ENCODE measurements around the gene HOATZ.

The HOATZ gene

GRCh38 chr11:111571829-111572501 is 57.4 kb downstream of the HOATZ start:
- no peak overlapping the region for H3K27ac ChIP-seq (ENCODE audit: low read depth, low read length)
- no peaks in the 10 kb centered on the region for H3K36me3 ChIP-seq (ENCODE audit: control insufficient read depth in 5 of 5, insufficient read depth in 5 of 5, low read length in 5 of 5)
- no peaks in the 10 kb centered on the region for H3K9me3 ChIP-seq (ENCODE audit: control insufficient read depth in 5 of 5, low read length in 5 of 5)
- H3K27me3 ChIP-seq (ENCODE audit: control insufficient read depth in 5 of 5, insufficient read depth in 4 of 5, low read length in 5 of 5): no peaks in the 10 kb centered on the region
- peaks cover 1 to 25% (median 19%) of the 10 kb centered on the region in 5 donors for H3K4me1 ChIP-seq (ENCODE audit: control insufficient read depth in 5 of 5, insufficient read depth in 5 of 5, low read length in 5 of 5)
- H3K9ac ChIP-seq (ENCODE audit: low read length in 5 of 5): no peak overlapping the region
- no peak overlapping the region for H3K4me3 ChIP-seq (ENCODE audit: low read depth in 1 of 5, low read length in 5 of 5)

- peaks cover 1 to 25% (median 19%) of the 10 kb centered on the region in 5 donors for H3K4me1 ChIP-seq (ENCODE audit: control insufficient read depth in 5 of 5, insufficient read depth in 5 of 5, low read length in 5 of 5)
- no peaks in the 10 kb centered on the region for H3K9me3 ChIP-seq (ENCODE audit: control insufficient read depth in 5 of 5, low read length in 5 of 5)
- H3K27me3 ChIP-seq (ENCODE audit: control insufficient read depth in 5 of 5, insufficient read depth in 4 of 5, low read length in 5 of 5): no peaks in the 10 kb centered on the region
- H3K27ac ChIP-seq (ENCODE audit: low read depth, low read length): no peak overlapping the region
- no peak overlapping the region for H3K9ac ChIP-seq (ENCODE audit: low read length in 5 of 5)
- H3K4me3 ChIP-seq (ENCODE audit: low read depth in 1 of 5, low read length in 5 of 5): no peak overlapping the region
- no peaks in the 10 kb centered on the region for H3K36me3 ChIP-seq (ENCODE audit: control insufficient read depth in 5 of 5, insufficient read depth in 5 of 5, low read length in 5 of 5)
These were observed 58.0 kb downstream of the HOATZ start for GRCh38 chr11:111572581-111572980.

- peaks cover 1 to 25% (median 19%) of the 10 kb centered on the region in 5 donors for H3K4me1 ChIP-seq (ENCODE audit: control insufficient read depth in 5 of 5, insufficient read depth in 5 of 5, low read length in 5 of 5)
- H3K9ac ChIP-seq (ENCODE audit: low read length in 5 of 5): peak overlapping the region in 2 of 5 donors; percentile 1 to 17
- no peaks in the 10 kb centered on the region for H3K27me3 ChIP-seq (ENCODE audit: control insufficient read depth in 5 of 5, insufficient read depth in 4 of 5, low read length in 5 of 5)
- H3K36me3 ChIP-seq (ENCODE audit: control insufficient read depth in 5 of 5, insufficient read depth in 5 of 5, low read length in 5 of 5): no peaks in the 10 kb centered on the region
- no peaks in the 10 kb centered on the region for H3K9me3 ChIP-seq (ENCODE audit: control insufficient read depth in 5 of 5, low read length in 5 of 5)
- H3K4me3 ChIP-seq (ENCODE audit: low read depth in 1 of 5, low read length in 5 of 5): peak overlapping the region; percentile 3 to 47 (median 31)
- H3K27ac ChIP-seq (ENCODE audit: low read depth, low read length): peak overlapping the region; percentile 3
These were observed 59.3 kb downstream of the HOATZ start for GRCh38 chr11:111573821-111574249.

GRCh38 chr11:111574373-111575225 is 60.0 kb downstream of the HOATZ start:
- H3K4me1 ChIP-seq (ENCODE audit: control insufficient read depth in 5 of 5, insufficient read depth in 5 of 5, low read length in 5 of 5): peaks cover 1 to 25% (median 19%) of the 10 kb centered on the region in 5 donors
- peak overlapping the region; percentile 3 for H3K27ac ChIP-seq (ENCODE audit: low read depth, low read length)
- H3K4me3 ChIP-seq (ENCODE audit: low read depth in 1 of 5, low read length in 5 of 5): peak overlapping the region in 4 of 5 donors; percentile 38 to 51 (median 46)
- no peaks in the 10 kb centered on the region for H3K9me3 ChIP-seq (ENCODE audit: control insufficient read depth in 5 of 5, low read length in 5 of 5)
- no peaks in the 10 kb centered on the region for H3K27me3 ChIP-seq (ENCODE audit: control insufficient read depth in 5 of 5, insufficient read depth in 4 of 5, low read length in 5 of 5)
- H3K9ac ChIP-seq (ENCODE audit: low read length in 5 of 5): peak overlapping the region in 3 of 5 donors; percentile 1 to 28 (median 17)
- H3K36me3 ChIP-seq (ENCODE audit: control insufficient read depth in 5 of 5, insufficient read depth in 5 of 5, low read length in 5 of 5): no peaks in the 10 kb centered on the region

DNA sequence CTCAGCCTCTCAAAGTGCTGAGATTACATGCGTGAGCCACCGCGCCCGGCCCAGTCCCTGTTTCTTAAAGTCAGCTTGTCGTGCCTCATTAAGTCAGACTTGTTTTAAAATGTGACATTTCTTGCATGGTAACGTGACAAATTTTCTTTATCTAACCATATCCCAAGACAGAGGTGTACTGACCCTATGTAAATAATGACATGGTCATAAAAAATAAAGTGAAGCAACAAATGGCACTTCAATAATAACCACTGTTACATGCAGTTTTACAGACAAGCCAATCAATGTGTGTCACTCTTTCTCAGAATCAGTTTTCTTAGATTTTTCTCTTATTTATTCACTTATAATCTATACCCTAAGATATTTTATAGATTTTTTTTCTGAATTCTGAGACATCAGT is 61.2 kb downstream of the HOATZ start:
- no peaks in the 10 kb centered on the region for H3K27me3 ChIP-seq (ENCODE audit: control insufficient read depth in 5 of 5, insufficient read depth in 4 of 5, low read length in 5 of 5)
- H3K36me3 ChIP-seq (ENCODE audit: control insufficient read depth in 5 of 5, insufficient read depth in 5 of 5, low read length in 5 of 5): no peaks in the 10 kb centered on the region
- H3K4me1 ChIP-seq (ENCODE audit: control insufficient read depth in 5 of 5, insufficient read depth in 5 of 5, low read length in 5 of 5): peaks cover 1 to 21% (median 19%) of the 10 kb centered on the region in 5 donors
- H3K9me3 ChIP-seq (ENCODE audit: control insufficient read depth in 5 of 5, low read length in 5 of 5): no peaks in the 10 kb centered on the region
- H3K27ac ChIP-seq (ENCODE audit: low read depth, low read length): no peak overlapping the region
- no peak overlapping the region for H3K4me3 ChIP-seq (ENCODE audit: low read depth in 1 of 5, low read length in 5 of 5)
- no peak overlapping the region for H3K9ac ChIP-seq (ENCODE audit: low read length in 5 of 5)

GRCh38 chr11:111577821-111578220 is 63.2 kb downstream of the HOATZ start:
- Histone ChIP-seq H3K4me3 (ENCODE audit: low read depth in 1 of 5, low read length in 5 of 5) (no peak overlapping the region), H3K36me3 (ENCODE audit: control insufficient read depth in 5 of 5, insufficient read depth in 5 of 5, low read length in 5 of 5) (no peaks in the 10 kb centered on the region)

GRCh38 chr11:111581341-111581740 is 66.8 kb downstream of the HOATZ start:
- no peak overlapping the region for H3K4me3 ChIP-seq (ENCODE audit: low read depth in 1 of 5, low read length in 5 of 5)
- H3K4me1 ChIP-seq (ENCODE audit: control insufficient read depth in 5 of 5, insufficient read depth in 5 of 5, low read length in 5 of 5): peaks cover 0 to 9% (median 0%) of the 10 kb centered on the region in 5 donors
- no peak overlapping the region for H3K9ac ChIP-seq (ENCODE audit: low read length in 5 of 5)
- no peaks in the 10 kb centered on the region for H3K9me3 ChIP-seq (ENCODE audit: control insufficient read depth in 5 of 5, low read length in 5 of 5)
- H3K27me3 ChIP-seq (ENCODE audit: control insufficient read depth in 5 of 5, insufficient read depth in 4 of 5, low read length in 5 of 5): no peaks in the 10 kb centered on the region
- no peaks in the 10 kb centered on the region for H3K36me3 ChIP-seq (ENCODE audit: control insufficient read depth in 5 of 5, insufficient read depth in 5 of 5, low read length in 5 of 5)
- H3K27ac ChIP-seq (ENCODE audit: low read depth, low read length): no peak overlapping the region

More at GRCh38 chr11:111577821-111578220, 63.2 kb downstream of the HOATZ start:
- Histone ChIP-seq H3K9me3 (ENCODE audit: control insufficient read depth in 5 of 5, low read length in 5 of 5) (no peaks in the 10 kb centered on the region), H3K27me3 (ENCODE audit: control insufficient read depth in 5 of 5, insufficient read depth in 4 of 5, low read length in 5 of 5) (no peaks in the 10 kb centered on the region), H3K4me1 (ENCODE audit: control insufficient read depth in 5 of 5, insufficient read depth in 5 of 5, low read length in 5 of 5) (peaks cover 1 to 24% (median 17%) of the 10 kb centered on the region in 5 donors), H3K9ac (ENCODE audit: low read length in 5 of 5) (no peak overlapping the region), H3K27ac (ENCODE audit: low read depth, low read length) (no peak overlapping the region)

DNA sequence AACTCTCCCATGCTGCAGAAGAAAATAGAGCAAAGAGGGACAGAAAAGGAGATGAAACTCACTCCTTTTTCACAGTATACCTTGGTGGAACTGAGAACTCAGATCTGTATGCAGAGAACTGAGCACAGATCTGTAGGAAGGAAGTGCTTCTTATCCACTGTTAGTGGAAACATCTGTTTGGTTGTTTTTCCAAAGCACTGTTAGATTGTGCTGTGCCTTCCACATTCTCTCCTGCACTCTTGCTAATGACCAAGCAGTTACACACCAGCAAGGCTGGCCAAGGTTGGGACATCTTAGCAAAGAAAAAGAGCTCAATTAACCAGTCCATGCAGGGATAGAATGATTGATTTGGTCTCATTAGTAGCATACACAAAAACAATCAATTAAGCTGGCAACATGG is 67.6 kb downstream of the HOATZ start:
- peaks cover 0 to 9% (median 0%) of the 10 kb centered on the region in 5 donors for H3K4me1 ChIP-seq (ENCODE audit: control insufficient read depth in 5 of 5, insufficient read depth in 5 of 5, low read length in 5 of 5)
- no peaks in the 10 kb centered on the region for H3K27me3 ChIP-seq (ENCODE audit: control insufficient read depth in 5 of 5, insufficient read depth in 4 of 5, low read length in 5 of 5)
- H3K9ac ChIP-seq (ENCODE audit: low read length in 5 of 5): no peak overlapping the region
- H3K27ac ChIP-seq (ENCODE audit: low read depth, low read length): no peak overlapping the region
- no peaks in the 10 kb centered on the region for H3K36me3 ChIP-seq (ENCODE audit: control insufficient read depth in 5 of 5, insufficient read depth in 5 of 5, low read length in 5 of 5)
- no peaks in the 10 kb centered on the region for H3K9me3 ChIP-seq (ENCODE audit: control insufficient read depth in 5 of 5, low read length in 5 of 5)
- H3K4me3 ChIP-seq (ENCODE audit: low read depth in 1 of 5, low read length in 5 of 5): no peak overlapping the region

DNA sequence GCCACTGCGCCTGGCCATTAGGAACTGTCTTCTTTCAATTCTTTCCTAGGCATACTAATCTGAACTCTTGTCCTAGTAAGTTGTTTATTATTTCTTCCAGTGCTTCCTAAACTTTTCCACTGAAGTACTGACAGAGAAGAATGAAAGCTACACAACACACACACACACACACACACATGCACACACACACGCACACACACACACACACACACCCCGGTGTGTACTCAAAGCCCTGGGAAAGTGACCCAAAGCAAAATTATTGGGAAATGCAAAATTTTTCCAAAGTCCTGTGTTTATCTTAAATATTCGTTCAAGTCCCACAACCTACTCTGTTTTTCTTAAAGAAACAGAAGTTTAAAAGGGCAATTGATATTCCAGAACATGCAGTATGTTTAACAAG is 68.3 kb downstream of the HOATZ start:
- no peaks in the 10 kb centered on the region for H3K36me3 ChIP-seq (ENCODE audit: control insufficient read depth in 5 of 5, insufficient read depth in 5 of 5, low read length in 5 of 5)
- H3K4me3 ChIP-seq (ENCODE audit: low read depth in 1 of 5, low read length in 5 of 5): no peak overlapping the region
- no peaks in the 10 kb centered on the region for H3K9me3 ChIP-seq (ENCODE audit: control insufficient read depth in 5 of 5, low read length in 5 of 5)
- no peak overlapping the region for H3K27ac ChIP-seq (ENCODE audit: low read depth, low read length)
- peaks cover 0 to 9% (median 0%) of the 10 kb centered on the region in 5 donors for H3K4me1 ChIP-seq (ENCODE audit: control insufficient read depth in 5 of 5, insufficient read depth in 5 of 5, low read length in 5 of 5)
- H3K27me3 ChIP-seq (ENCODE audit: control insufficient read depth in 5 of 5, insufficient read depth in 4 of 5, low read length in 5 of 5): no peaks in the 10 kb centered on the region
- H3K9ac ChIP-seq (ENCODE audit: low read length in 5 of 5): no peak overlapping the region

- H3K4me1 ChIP-seq (ENCODE audit: control insufficient read depth in 5 of 5, insufficient read depth in 5 of 5, low read length in 5 of 5): peaks cover 0 to 20% (median 8%) of the 10 kb centered on the region in 5 donors
- H3K27me3 ChIP-seq (ENCODE audit: control insufficient read depth in 5 of 5, insufficient read depth in 4 of 5, low read length in 5 of 5): no peaks in the 10 kb centered on the region
- no peaks in the 10 kb centered on the region for H3K36me3 ChIP-seq (ENCODE audit: control insufficient read depth in 5 of 5, insufficient read depth in 5 of 5, low read length in 5 of 5)
These were observed 70.8 kb downstream of the HOATZ start for GRCh38 chr11:111585371-111585770.

More at GRCh38 chr11:111585371-111585770, 70.8 kb downstream of the HOATZ start:
- no peaks in the 10 kb centered on the region for H3K9me3 ChIP-seq (ENCODE audit: control insufficient read depth in 5 of 5, low read length in 5 of 5)
- no peak overlapping the region for H3K4me3 ChIP-seq (ENCODE audit: low read depth in 1 of 5, low read length in 5 of 5)
- H3K27ac ChIP-seq (ENCODE audit: low read depth, low read length): no peak overlapping the region
- no peak overlapping the region for H3K9ac ChIP-seq (ENCODE audit: low read length in 5 of 5)

Measured in subcutaneous abdominal adipose tissue (tissue), 5 donors.